ENCODE results near the gene GNB3.

The GNB3 gene

GRCh38 chr12:6840761-6841515 is at the start of gene GNB3:
TSS of gene GNB3 (plus strand) at chr12:6840925. CDS start at chr12:6841288, 363 bp downstream.
- no peak for DNase-seq (ENCODE audit: low spot score)

GRCh38 chr12:6791931-6792520 is 48.7 kb upstream of the GNB3 start:
- no peak for DNase-seq (ENCODE audit: low spot score)

GRCh38 chr12:6792522-6793201 is 48.1 kb upstream of the GNB3 start:
- no peak for DNase-seq (ENCODE audit: low spot score)

GRCh38 chr12:6795088-6795487 is 45.6 kb upstream of the GNB3 start:
- no peak for DNase-seq (ENCODE audit: low spot score)

DNA sequence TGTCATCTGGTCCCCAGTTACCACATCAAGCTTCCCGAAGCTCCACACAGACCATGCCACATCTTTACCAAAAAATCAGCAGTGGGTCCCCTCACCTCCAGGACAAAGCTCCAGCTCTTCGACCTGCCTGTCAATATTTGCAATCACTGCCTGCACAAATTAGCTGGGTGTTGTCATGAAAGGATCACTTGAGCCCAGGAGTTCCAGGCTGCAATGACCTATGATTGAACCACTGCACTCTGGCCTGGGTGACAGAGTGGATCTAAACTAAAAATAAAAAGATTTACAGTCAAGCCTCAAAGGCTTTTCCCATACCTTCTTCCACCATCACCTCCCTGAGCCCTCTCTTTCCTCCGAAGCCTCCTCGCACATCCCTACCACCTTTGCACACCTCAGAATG is 44.1 kb upstream of the GNB3 start:
- DNase-seq (ENCODE audit: low spot score) = no peak

DNA sequence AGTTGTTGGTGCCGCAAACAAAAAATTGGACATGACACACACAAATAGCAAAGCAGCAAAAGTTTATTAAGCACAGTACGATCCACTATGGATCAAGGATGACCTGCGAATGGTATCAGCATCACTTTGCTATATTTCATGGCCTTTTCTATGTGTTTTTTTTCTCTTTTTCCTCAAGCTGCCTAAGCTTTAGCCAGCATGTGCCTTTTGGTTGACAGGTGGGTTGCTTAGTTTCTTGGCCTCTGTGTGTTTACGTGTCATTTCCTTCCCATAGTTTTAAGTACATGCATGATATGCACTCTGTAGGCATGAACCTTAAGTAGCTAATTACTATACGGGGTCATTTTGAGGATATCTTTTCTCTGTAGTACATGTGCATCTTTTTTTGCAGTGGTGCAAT is 41.6 kb upstream of the GNB3 start:
- DNase-seq (ENCODE audit: low spot score) = no peak

DNA sequence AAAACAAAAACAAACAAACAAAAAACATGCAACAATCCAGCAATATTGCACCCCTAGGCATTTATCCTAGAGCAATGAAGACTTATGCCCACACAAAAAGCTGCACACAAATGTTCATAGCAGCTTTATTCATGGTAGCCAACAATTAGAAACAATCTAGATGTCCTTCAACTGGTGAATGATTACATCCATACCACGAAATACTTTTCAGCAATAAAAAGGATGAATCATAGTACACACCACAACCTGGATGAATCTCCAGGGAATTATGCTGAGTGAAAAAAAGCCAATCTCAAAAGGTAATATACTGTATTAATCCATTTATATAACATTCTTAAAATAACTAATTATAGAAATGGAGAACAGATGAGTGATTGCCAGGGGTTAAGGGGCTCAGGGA is 33.6 kb upstream of the GNB3 start:
- DNase-seq (ENCODE audit: low spot score) = no peak

DNA sequence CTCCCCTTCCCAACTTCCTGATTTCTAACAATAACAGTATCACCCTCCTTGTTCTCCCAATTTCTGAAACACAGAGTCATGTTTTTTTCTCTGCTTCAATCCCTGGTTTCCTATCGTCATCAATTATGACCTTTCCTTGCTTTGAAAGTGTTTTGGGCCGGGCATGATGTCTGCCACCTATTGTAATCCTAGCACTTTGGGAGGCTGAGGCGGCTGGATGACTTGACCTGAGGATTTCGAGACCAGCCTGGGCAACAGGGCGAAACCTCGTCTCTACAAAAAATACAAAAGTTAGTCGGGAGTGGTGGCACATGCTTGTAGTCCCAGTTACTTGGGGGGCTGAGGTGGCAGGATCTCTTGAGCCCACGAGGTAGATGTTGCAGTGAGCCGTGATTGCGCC is 31.7 kb upstream of the GNB3 start:
- DNase-seq (ENCODE audit: low spot score) = no peak

DNA sequence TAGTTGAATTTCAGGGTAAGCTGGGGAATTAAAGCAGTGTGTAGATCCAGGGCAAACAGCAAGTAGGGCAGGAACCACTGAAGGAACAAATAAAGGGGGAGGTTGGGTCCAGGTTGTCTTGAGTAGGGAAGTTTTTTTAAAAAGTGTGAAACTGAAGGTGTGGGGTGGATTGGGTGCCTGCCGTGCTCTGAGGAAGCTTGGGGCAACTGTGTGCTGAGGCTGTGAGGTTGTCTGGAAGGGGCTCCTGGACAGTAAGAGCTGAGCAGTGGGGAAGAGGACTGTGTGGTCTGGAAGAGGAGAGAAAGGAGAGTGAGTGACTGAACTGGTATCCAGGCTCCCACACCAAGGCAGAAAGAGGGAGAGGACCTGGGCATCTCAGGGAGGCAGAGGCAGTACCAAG is 30.0 kb upstream of the GNB3 start:
- DNase-seq (ENCODE audit: low spot score) = no peak

DNA sequence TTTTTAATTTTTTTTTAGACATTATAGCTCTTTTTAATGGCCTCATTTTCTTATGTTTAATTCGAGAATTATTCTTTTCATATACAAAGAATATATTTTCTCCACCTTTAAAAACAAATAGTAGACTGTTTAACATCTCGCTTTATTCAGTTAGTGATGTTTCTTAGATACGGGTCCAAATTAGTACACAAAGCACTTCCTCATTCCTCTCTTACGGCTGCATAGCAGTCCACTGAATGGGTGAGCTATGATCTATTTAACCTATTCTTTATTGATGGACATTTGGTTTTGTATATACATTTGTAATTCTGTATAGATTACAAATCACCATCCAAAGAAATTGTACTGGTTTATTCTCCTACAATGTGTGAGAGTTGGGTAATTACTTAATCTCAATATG is 27.4 kb upstream of the GNB3 start:
- DNase-seq (ENCODE audit: low spot score) = no peak

DNA sequence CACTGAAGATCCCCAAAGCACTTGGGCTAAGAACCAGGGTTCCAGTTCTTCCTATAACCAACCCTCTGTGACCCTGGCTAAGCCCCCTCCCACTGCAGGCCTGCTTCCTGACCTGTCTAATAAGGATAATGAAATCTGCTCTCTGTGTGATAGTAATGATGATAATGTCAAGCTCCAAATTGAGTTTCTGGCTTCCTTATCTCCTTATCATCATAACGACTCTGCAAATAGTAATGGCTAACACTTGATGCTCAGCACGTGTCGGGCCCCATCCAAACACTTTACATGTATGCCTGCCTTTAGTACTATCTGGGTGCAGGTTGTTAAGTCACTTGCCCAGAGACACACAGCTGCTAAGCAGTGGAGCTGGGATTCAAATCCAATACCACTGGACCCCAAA is 24.1 kb upstream of the GNB3 start:
- no peak for DNase-seq (ENCODE audit: low spot score)

DNA sequence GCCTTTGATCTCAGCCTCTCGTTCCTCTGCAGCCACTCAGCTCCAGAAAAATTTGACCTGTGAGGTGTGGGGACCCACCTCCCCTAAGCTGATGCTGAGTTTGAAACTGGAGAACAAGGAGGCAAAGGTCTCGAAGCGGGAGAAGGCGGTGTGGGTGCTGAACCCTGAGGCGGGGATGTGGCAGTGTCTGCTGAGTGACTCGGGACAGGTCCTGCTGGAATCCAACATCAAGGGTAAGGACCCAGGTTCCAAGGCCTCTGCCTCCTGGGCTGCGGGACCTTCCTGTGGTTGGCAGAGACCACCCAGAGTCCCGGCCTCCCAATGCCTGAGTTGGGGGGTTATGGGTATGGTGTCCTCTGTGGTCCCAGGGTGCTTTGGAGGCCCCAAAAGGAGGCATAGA is 23.6 kb upstream of the GNB3 start:
- DNase-seq (ENCODE audit: low spot score) = no peak

- no peak for DNase-seq (ENCODE audit: low spot score)
These were observed 23.0 kb upstream of the GNB3 start for GRCh38 chr12:6817662-6818157.

- no peak for DNase-seq (ENCODE audit: low spot score)
These were observed 22.5 kb upstream of the GNB3 start for GRCh38 chr12:6818222-6818621.

- no peak for DNase-seq (ENCODE audit: low spot score)
These were observed 22.1 kb upstream of the GNB3 start for GRCh38 chr12:6818645-6819044.

GRCh38 chr12:6819106-6820030 is 21.4 kb upstream of the GNB3 start:
- no peak for DNase-seq (ENCODE audit: low spot score)

DNA sequence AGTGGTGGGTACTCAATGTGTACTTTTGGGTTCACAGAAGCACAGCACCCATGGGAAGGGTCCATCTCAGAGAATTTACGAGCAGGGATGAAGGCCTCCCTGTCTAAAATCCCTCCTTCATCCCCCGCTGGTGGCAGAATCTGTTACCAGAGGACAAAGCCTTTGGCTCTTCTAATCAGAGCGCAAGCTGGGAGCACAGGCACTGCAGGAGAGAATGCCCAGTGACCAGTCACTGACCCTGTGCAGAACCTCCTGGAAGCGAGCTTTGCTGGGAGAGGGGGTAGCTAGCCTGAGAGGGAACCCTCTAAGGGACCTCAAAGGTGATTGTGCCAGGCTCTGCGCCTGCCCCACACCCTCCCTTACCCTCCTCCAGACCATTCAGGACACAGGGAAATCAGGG is 20.6 kb upstream of the GNB3 start:
- DNase-seq (ENCODE audit: low spot score) = no peak

DNA sequence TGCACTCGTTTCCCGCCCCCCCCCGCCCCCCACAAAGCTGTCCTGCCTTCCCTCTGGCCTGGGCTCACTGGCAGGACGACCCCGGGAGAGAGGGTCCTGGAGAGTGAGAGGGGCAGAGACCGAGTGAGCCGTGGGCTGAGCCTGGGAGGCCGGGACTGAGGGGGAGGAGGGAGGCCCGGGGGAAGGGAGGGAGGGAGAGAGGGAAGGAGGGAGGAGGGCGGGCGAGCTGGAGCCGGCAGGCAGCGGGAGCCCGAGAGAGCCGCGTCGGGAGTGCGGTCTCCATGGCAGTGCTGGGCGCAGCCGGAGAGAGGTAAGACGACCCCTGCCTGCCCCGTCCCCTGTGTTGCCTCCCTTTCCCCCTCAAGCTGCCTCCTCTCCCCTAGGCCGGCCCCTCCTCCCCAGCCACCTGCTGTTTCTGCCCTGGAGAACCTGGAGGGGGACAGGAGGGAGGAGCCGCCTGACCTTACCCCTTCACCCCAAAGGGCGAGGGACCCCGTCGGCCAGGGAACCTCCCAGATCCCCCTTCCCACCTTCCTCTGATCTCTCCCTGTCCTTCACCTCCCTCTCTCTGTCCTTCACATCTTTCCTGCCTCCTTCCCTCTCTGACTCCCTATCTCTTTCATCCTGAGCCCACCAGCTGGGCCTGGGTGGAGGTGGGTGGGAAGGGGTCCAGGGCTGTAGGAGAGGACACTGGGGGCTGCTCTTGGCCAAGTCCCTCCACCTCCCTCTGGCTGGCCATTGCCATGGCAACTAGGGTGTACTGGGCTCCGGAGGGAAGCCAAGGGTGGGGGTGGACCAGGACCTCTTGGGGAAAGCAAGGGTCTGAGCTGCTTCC is 18.9 kb upstream of the GNB3 start, which contains the start of gene GPR162:
GPR162 (plus strand) TSS at position 231 of the 835 bp plus-strand sequence. CDS start 2,078 bp downstream, outside the sequence.
- DNase-seq (ENCODE audit: low spot score) = no peak

DNA sequence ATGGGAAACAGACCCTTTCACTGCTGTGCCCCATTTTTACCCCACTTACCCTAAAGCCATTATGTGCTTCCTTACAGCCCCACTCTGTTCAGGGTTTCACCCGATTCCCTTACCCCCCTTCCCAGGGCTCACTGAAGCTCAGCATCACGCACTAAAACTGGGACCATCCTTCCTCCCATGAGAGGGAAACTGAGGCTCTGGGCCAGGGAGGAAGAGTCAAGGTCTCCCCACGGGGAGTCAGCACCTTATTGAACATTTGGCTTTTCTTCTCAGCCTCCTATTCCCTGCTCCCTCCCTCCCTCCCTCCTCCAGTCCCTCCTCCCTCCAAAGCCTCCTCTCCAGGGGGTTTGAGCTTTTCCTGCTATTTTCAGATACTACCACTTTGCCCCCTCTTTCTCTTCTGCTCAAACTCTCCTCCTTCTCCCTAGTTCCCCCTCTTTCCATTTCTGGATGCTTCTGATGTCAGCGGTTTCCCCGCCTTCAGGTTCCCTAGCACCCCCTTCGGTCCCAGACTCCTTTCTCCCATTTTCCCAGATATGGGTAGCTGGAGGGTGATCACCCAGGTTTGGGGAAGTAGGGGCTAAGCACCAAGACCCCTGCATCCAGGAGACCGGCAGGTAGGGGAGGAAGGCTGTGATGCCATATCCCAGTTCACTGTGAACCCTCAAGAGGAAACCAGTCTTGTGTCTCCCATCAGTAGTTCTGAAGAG is 18.1 kb upstream of the GNB3 start:
- no peak for DNase-seq (ENCODE audit: low spot score)

Data from NAMALWA (cell line).